HepG2 (cell line): ENCODE data around the gene CDH1. TPM values are rescaled to one million over a fixed set of nuclear protein-coding genes. Genes with fewer than 3 reads are reported as not detected.

Source experiments
- ATAC-seq: fragments of 200-7000 bp; cut with Tn5 transposase; 3 replicates; pipeline ENCODE4 v1.9.1; 2020; ENCODE audit warnings: mild to moderate bottlenecking, moderate library complexity
- BruUV-seq: library from RNA; stranded (reverse); fragments of 400-500 nt; replicated peaks from 2 replicates; lab custom pipeline; 2021; lab: Mats Ljungman, UMichigan
- CTCF ChIA-PET: fragments of 300-600 bp; formaldehyde crosslinking; extraction: SDS; loops from one replicate; lab custom pipeline; 2021; ENCODE audit warnings: low total read pairs, inconsistent platforms, low intra/inter-chr PET ratio; lab: Yijun Ruan, JAX
- POLR2A ChIA-PET: fragments of 350-600 bp; sonication (Branson Sonifier 250); formaldehyde crosslinking; loops from one replicate; lab custom pipeline; 2020; ENCODE audit warnings: antibody characterized with exemption, inconsistent platforms; lab: Yijun Ruan, JAX
- DNase-seq: peaks from one replicate; pipeline ENCODE4 v3.0.0-alpha.2; 2015; ENCODE audit warnings: low spot score
- FAIRE-seq: peaks from 3 replicates; lab custom pipeline; 2011; peaks lifted over from hg19 to GRCh38; lab: Jason Lieb, UNC
- H2AFZ ChIP-seq: one replicate; pipeline ENCODE4 v1.6.1; 2011; ENCODE audit warnings: low read length, inconsistent platforms
- H3K27ac ChIP-seq: fragments of 300-600 bp; 3 replicates; pipeline ENCODE4 v1.8.0; 2011; ENCODE audit warnings: mixed run types, mild to moderate bottlenecking, mixed read lengths, low read length, inconsistent platforms; ENCODE audit not compliant: insufficient read depth; ENCODE audit errors: extremely low read length
- H3K27me3 ChIP-seq, 2 experiments: fragments of 200-600 bp in 1 of 2; 2 replicates in 1 of 2; 3 replicates in 1 of 2; pipeline versions ENCODE4 v1.6.0 to v1.8.0; 2011; ENCODE audit warnings: low read length in 2 of 2, mild to moderate bottlenecking in 2 of 2, moderate library complexity in 2 of 2, inconsistent platforms in 1 of 2; ENCODE audit not compliant: insufficient read depth in 2 of 2, control insufficient read depth in 1 of 2
- H3K36me3 ChIP-seq, 2 experiments: fragments of 200-600 bp in 1 of 2; replicated peaks in 1 of 2; 2 replicates in 1 of 2; 3 replicates in 1 of 2; pipeline versions ENCODE4 v1.5.1 to v1.8.0; 2011; ENCODE audit warnings: low read length in 2 of 2, inconsistent platforms in 1 of 2; ENCODE audit not compliant: insufficient read depth in 2 of 2, control insufficient read depth in 1 of 2
- H3K4me1 ChIP-seq: 2 replicates; pipeline ENCODE4 v1.5.1; 2012; ENCODE audit warnings: low read length, inconsistent platforms; ENCODE audit not compliant: insufficient read depth
- H3K4me2 ChIP-seq: 2 replicates; pipeline ENCODE4 v1.6.0; 2011; ENCODE audit warnings: low read depth, low read length, inconsistent platforms
- H3K4me3 ChIP-seq, 3 experiments: fragments of 200-600 bp in 1 of 3; sonication (generic), shearing (Covaris generic) in 1 of 3; replicated peaks in 1 of 3; 2 replicates each; pipeline ENCODE4 v1.5.1; 2011 to 2016; ENCODE audit warnings: low read length in 3 of 3, inconsistent platforms in 2 of 3, low read depth in 2 of 3, mild to moderate bottlenecking in 2 of 3, control low read depth in 1 of 3, mixed read lengths in 1 of 3; ENCODE audit not compliant: insufficient read depth in 1 of 3
- H3K79me2 ChIP-seq: one replicate; pipeline ENCODE4 v1.6.1; 2011; ENCODE audit warnings: low read length, inconsistent platforms; ENCODE audit not compliant: insufficient read depth
- H3K9ac ChIP-seq: 2 replicates; pipeline ENCODE4 v1.6.0; 2011; ENCODE audit warnings: mild to moderate bottlenecking, low read depth, low read length, inconsistent platforms; ENCODE audit not compliant: insufficient read depth
- H3K9me3 ChIP-seq: 2 replicates; pipeline ENCODE4 v1.5.1; 2012; ENCODE audit warnings: mild to moderate bottlenecking, low read length
- H4K20me1 ChIP-seq: 2 replicates; pipeline ENCODE4 v1.6.0; 2011; ENCODE audit warnings: inconsistent platforms, mild to moderate bottlenecking, low read length, moderate library complexity; ENCODE audit not compliant: insufficient read depth
- FOSL2 ChIP-seq: sonication (generic); formaldehyde crosslinking; IDR thresholded peaks from 2 replicates; pipeline ENCODE4 v1.4.0; 2020; ENCODE audit warnings: missing genetic modification reagents
- HOXA5 ChIP-seq: sonication (generic); formaldehyde crosslinking; IDR thresholded peaks from 2 replicates; pipeline ENCODE4 v1.4.0; 2020; ENCODE audit warnings: missing genetic modification reagents
- HOXA7 ChIP-seq: sonication (generic); formaldehyde crosslinking; IDR thresholded peaks from 2 replicates; pipeline ENCODE4 v1.8.1; 2022; ENCODE audit warnings: mild to moderate bottlenecking, missing genetic modification reagents, moderate library complexity
- ISX ChIP-seq: sonication (generic); formaldehyde crosslinking; conservative IDR thresholded peaks from 2 replicates; pipeline ENCODE4 v1.5.0; 2020; ENCODE audit warnings: missing genetic modification reagents
- MAFF ChIP-seq: IDR thresholded peaks from 2 replicates; pipeline ENCODE4 v1.6.1; 2011; ENCODE audit warnings: low read depth, low read length, improper control_type of control experiment
- MAFK ChIP-seq, 2 experiments: IDR thresholded peaks in 1 of 2; conservative IDR thresholded peaks in 1 of 2; 2 replicates each; pipeline ENCODE4 v1.6.1; 2011; ENCODE audit warnings: improper control_type of control experiment in 2 of 2, low read length in 2 of 2
- MAZ ChIP-seq, 2 experiments: sonication (generic) in 1 of 2; formaldehyde crosslinking in 1 of 2; IDR thresholded peaks; 2 replicates each; pipeline versions ENCODE4 v1.5.0 to v1.6.1; 2012 to 2020; ENCODE audit warnings: low read depth in 2 of 2, mild to moderate bottlenecking in 2 of 2, borderline replicate concordance in 1 of 2, improper control_type of control experiment in 1 of 2, low read length in 1 of 2, missing genetic modification reagents in 1 of 2, moderate library complexity in 1 of 2
- NCOA1 ChIP-seq: sonication (generic); formaldehyde crosslinking; IDR thresholded peaks from 2 replicates; pipeline ENCODE4 v1.9.0; 2021; ENCODE audit warnings: missing genetic modification reagents
- PLRG1 ChIP-seq: fragments of 450-650 bp; conservative IDR thresholded peaks from 2 replicates; pipeline ENCODE4 v1.6.1; 2016
- RBFOX2 ChIP-seq: fragments of 200-400 bp; formaldehyde crosslinking; IDR thresholded peaks from 2 replicates; pipeline ENCODE4 v1.6.1; 2017; ENCODE audit warnings: low read depth, mild to moderate bottlenecking, low read length
- U2AF2 ChIP-seq: fragments of 200-400 bp; formaldehyde crosslinking; IDR thresholded peaks from 2 replicates; pipeline ENCODE4 v1.6.1; 2017; ENCODE audit warnings: low read depth, mild to moderate bottlenecking, low read length
- ZNF431 ChIP-seq: sonication (generic); formaldehyde crosslinking; IDR thresholded peaks from 2 replicates; pipeline ENCODE4 v1.9.0; 2022; ENCODE audit warnings: missing genetic modification reagents, low read depth, mild to moderate bottlenecking, borderline replicate concordance
- ZNF598 ChIP-seq: sonication (generic); formaldehyde crosslinking; IDR thresholded peaks from 2 replicates; pipeline ENCODE4 v1.5.1; 2020; ENCODE audit warnings: mild to moderate bottlenecking, missing genetic modification reagents, borderline replicate concordance
- ZNF678 ChIP-seq: sonication (generic); formaldehyde crosslinking; IDR thresholded peaks from 2 replicates; pipeline ENCODE4 v1.4.0; 2020; ENCODE audit warnings: mild to moderate bottlenecking, missing genetic modification reagents
- ZNF691 ChIP-seq: sonication (generic); formaldehyde crosslinking; IDR thresholded peaks from 2 replicates; pipeline ENCODE4 v1.4.0; 2020; ENCODE audit warnings: missing genetic modification reagents, low read depth, mild to moderate bottlenecking, borderline replicate concordance
- ZNF841 ChIP-seq: sonication (generic); formaldehyde crosslinking; IDR thresholded peaks from 2 replicates; pipeline ENCODE4 v1.8.1; 2023; ENCODE audit warnings: missing genetic modification reagents, borderline replicate concordance
- ZSCAN5A ChIP-seq: sonication (generic); formaldehyde crosslinking; IDR thresholded peaks from 2 replicates; pipeline ENCODE4 v1.8.0; 2022; ENCODE audit warnings: mild to moderate bottlenecking, missing genetic modification reagents, borderline replicate concordance
- WGBS: methylation state at CpG from one replicate; pipeline ENCODE4 v1.1.6; 2017; ENCODE audit warnings: low lambda C conversion rate; 5-methylcytosine and 5-hydroxymethylcytosine counted together
- in situ Hi-C: cut with HindIII; loops from 2 replicates; pipeline ENCODE4 v1.10.0; 2017; ENCODE audit warnings: low pct_unique_long_range_greater_than_20kb; ENCODE audit not compliant: extremely low pct_ligation_motif_present
- intact Hi-C: fragments of 100-400 bp; cut with micrococcal nuclease; formaldehyde crosslinking; loops from one replicate; pipeline ENCODE4 v1.10.0; 2022; ENCODE audit not compliant: unreplicated experiment
- polyA plus RNA-seq, 8 experiments: library from polyadenylated mRNA; depleted of rRNA in 3 of 8; stranded (reverse) in 7 of 8; unstranded in 1 of 8; fragments of >200 nt; fragmentation: Illumina TruSeq in 4 of 8; extraction: Trizol in 4 of 8; gene quantifications; 2 replicates each; pipeline versions ENCODE4 v1.2.1 to v1.2.3, GENCODE V29; 2011 to 2016; ENCODE audit warnings: low read depth in 4 of 8, missing spikeins in 1 of 8, mixed read lengths in 1 of 8; ENCODE audit not compliant: insufficient read depth in 1 of 8
- total RNA-seq, 5 experiments: library from RNA; depleted of rRNA; stranded (reverse); fragments of >200 nt; fragmentation: Illumina TruSeq; extraction: Trizol; gene quantifications; 2 replicates each; pipeline ENCODE4 v1.2.3, GENCODE V29; 2016; ENCODE audit warnings: low read depth in 1 of 5

The CDH1 gene
- total and polyA plus RNA-seq, 2 of the 13 experiments (the other 11 are each of a cell fraction or from before 2014, with no cell fraction given), result 0.95 to 9.8 TPM

GRCh38 chr16:68698091-68698490 lies 39.0 kb upstream of the CDH1 start:
- Histone ChIP-seq H3K79me2 (no peaks in the 10 kb centered on the region), H3K27ac (no peak overlapping the region), H3K4me2 (no peak overlapping the region), H2AFZ (no peak overlapping the region), H3K36me3 (no peaks in the 10 kb centered on the region), H3K4me1 (peaks cover 8% of the 10 kb centered on the region; the same call in 1 of the 2 replicates), H3K4me3 (no peak overlapping the region), H3K9me3 (no peaks in the 10 kb centered on the region), H3K9ac (no peak overlapping the region), H4K20me1 (no peaks in the 10 kb centered on the region), H3K27me3 (peaks cover 3 to 32% of the 10 kb centered on the region in 2 experiments; a peak in 3 of 5 replicates)
- WGBS, result 64% methylated on average over 22 of the region's 23 CpGs
- CTCF ChIA-PET, result no interaction called here
- DNase-seq, result no peak
- POLR2A ChIA-PET, result no interaction called here
- TF ChIP-seq NCOA1 (CRISPR knock-in tag) (no peak), MAZ (IDR thresholded peaks at IDR 0.05; ENCODE audit: borderline replicate concordance, low read depth, low read length) (no peak), MAZ (CRISPR knock-in tag; IDR thresholded peaks at IDR 0.05; ENCODE audit: low read depth) (no peak), PLRG1 (no peak)
- intact Hi-C loops (no loop called here), in situ Hi-C loops (no loop called here)
- FAIRE-seq, result no peak
- no TSS peak for BruUV-seq
- no peak for ATAC-seq

GRCh38 chr16:68700120-68700519 lies 37.0 kb upstream of the CDH1 start:
- in situ Hi-C loops (loop anchor here (5.0 to 25.0 kb wide), 2 partner anchors 102 to 412 kb away; partner anchors contain the start of gene HAS3), intact Hi-C loops (no loop called here)
- Histone ChIP-seq H3K79me2 (no peaks in the 10 kb centered on the region), H3K27me3 (peaks cover 3 to 27% of the 10 kb centered on the region in 2 experiments; a peak in 3 of 5 replicates), H3K4me2 (no peak overlapping the region), H3K9me3 (no peaks in the 10 kb centered on the region), H2AFZ (no peak overlapping the region), H3K4me3 (no peak overlapping the region), H3K36me3 (no peaks in the 10 kb centered on the region), H4K20me1 (no peaks in the 10 kb centered on the region), H3K27ac (no peak overlapping the region), H3K9ac (no peak overlapping the region), H3K4me1 (peaks cover 16% of the 10 kb centered on the region; the same call in 1 of the 2 replicates)
- ChIA-PET CTCF (no interaction called here), POLR2A (interaction anchor here (1.4 kb wide), 1 partner anchor 144 kb away, joined by 3 read pairs; no protein-coding TSS in a partner anchor)
- WGBS, result 7% methylated on average over 6 of the region's 6 CpGs
- peak; percentile 15 for DNase-seq
- ATAC-seq, result no peak
- BruUV-seq, result no TSS peak
- peak; percentile 39 for FAIRE-seq
- TF ChIP-seq HOXA5 (CRISPR knock-in tag) (no peak), U2AF2 (no peak), ZNF678 (CRISPR knock-in tag) (no peak), MAFK (conservative IDR thresholded peaks at IDR 0.05 in 1 of 2, IDR thresholded peaks at IDR 0.05 in 1 of 2; ENCODE audit: low read length in 2 of 2) (peak; percentile 80 to 87), RBFOX2 (no peak), ZSCAN5A (CRISPR knock-in tag) (no peak), ISX (CRISPR knock-in tag) (no peak), ZNF431 (CRISPR knock-in tag) (no peak), ZNF598 (CRISPR knock-in tag) (no peak), FOSL2 (CRISPR knock-in tag) (peak; percentile 36; the same call in 1 of the 2 replicates), MAFF (peak; percentile 81), HOXA7 (no peak), ZNF841 (CRISPR knock-in tag) (no peak), ZNF691 (CRISPR knock-in tag) (no peak)
